ENCODE results near the gene SLC22A7.

DNA sequence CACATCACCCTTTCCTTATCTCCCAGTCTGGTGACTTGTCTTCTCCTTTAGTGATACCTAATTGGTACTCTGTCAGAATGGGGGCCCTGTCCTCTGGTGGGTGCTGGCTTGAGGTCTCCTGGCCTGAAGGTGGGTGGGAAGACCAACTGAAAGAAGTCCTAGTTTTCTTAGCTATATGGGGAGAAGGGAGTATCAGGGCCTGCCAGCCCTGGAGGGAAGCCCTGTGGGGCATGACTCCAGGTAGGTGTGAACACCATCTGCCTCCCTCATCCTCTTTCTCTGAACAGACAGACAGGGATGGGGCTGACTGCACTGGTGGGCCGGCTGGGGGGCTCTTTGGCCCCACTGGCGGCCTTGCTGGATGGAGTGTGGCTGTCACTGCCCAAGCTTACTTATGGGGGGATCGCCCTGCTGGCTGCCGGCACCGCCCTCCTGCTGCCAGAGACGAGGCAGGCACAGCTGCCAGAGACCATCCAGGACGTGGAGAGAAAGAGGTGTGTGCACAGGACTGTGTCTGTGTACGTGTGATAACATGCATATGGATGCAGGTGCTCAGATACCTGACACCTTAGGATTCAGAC, 5.8 kb downstream of the SLC22A7 start:
- TF ChIP-seq, protein P1, sequence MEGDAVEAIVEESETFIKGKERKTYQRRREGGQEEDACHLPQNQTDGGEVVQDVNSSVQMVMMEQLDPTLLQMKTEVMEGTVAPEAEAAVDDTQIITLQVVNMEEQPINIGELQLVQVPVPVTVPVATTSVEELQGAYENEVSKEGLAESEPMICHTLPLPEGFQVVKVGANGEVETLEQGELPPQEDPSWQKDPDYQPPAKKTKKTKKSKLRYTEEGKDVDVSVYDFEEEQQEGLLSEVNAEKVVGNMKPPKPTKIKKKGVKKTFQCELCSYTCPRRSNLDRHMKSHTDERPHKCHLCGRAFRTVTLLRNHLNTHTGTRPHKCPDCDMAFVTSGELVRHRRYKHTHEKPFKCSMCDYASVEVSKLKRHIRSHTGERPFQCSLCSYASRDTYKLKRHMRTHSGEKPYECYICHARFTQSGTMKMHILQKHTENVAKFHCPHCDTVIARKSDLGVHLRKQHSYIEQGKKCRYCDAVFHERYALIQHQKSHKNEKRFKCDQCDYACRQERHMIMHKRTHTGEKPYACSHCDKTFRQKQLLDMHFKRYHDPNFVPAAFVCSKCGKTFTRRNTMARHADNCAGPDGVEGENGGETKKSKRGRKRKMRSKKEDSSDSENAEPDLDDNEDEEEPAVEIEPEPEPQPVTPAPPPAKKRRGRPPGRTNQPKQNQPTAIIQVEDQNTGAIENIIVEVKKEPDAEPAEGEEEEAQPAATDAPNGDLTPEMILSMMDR (IDR thresholded peaks at IDR 0.05; ENCODE audit: control extremely low read depth in 1 of 3, insufficient read depth in 1 of 3, low read depth in 1 of 3, low read length in 3 of 3): no peak
- TF ChIP-seq EGR1 (IDR thresholded peaks at IDR 0.05; ENCODE audit: borderline replicate concordance, low read depth, low read length) (no peak), CTBP2 (IDR thresholded peaks at IDR 0.05; ENCODE audit: borderline replicate concordance, insufficient read depth, insufficient read length, low read length) (no peak), RAD21 (IDR thresholded peaks at IDR 0.05 in 1 of 2, conservative IDR thresholded peaks at IDR 0.05 in 1 of 2; ENCODE audit: low read depth in 2 of 2, low read length in 2 of 2) (no peak), POLR2A (IDR thresholded peaks at IDR 0.05; ENCODE audit: control extremely low read depth in 1 of 2, low read depth in 2 of 2, low read length in 2 of 2) (no peak), POLR2AphosphoS5 (IDR thresholded peaks at IDR 0.05; ENCODE audit: low read depth, low read length) (no peak), JUN (IDR thresholded peaks at IDR 0.05; ENCODE audit: low read depth, low read length) (no peak), KDM4A (IDR thresholded peaks at IDR 0.05; ENCODE audit: low read depth, low read length, severe bottlenecking) (no peak), TAF1 (IDR thresholded peaks at IDR 0.05; ENCODE audit: low read depth, low read length) (no peak), RXRA (IDR thresholded peaks at IDR 0.05; ENCODE audit: insufficient read depth, low read depth, low read length) (no peak), TEAD4 (IDR thresholded peaks at IDR 0.05; ENCODE audit: low read depth, low read length) (no peak)
- TF ChIP-seq, protein P2, sequence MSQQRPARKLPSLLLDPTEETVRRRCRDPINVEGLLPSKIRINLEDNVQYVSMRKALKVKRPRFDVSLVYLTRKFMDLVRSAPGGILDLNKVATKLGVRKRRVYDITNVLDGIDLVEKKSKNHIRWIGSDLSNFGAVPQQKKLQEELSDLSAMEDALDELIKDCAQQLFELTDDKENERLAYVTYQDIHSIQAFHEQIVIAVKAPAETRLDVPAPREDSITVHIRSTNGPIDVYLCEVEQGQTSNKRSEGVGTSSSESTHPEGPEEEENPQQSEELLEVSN (IDR thresholded peaks at IDR 0.05): no peak
